Measurements from ENCODE around the gene TOLLIP.

TOLLIP gene

DNA sequence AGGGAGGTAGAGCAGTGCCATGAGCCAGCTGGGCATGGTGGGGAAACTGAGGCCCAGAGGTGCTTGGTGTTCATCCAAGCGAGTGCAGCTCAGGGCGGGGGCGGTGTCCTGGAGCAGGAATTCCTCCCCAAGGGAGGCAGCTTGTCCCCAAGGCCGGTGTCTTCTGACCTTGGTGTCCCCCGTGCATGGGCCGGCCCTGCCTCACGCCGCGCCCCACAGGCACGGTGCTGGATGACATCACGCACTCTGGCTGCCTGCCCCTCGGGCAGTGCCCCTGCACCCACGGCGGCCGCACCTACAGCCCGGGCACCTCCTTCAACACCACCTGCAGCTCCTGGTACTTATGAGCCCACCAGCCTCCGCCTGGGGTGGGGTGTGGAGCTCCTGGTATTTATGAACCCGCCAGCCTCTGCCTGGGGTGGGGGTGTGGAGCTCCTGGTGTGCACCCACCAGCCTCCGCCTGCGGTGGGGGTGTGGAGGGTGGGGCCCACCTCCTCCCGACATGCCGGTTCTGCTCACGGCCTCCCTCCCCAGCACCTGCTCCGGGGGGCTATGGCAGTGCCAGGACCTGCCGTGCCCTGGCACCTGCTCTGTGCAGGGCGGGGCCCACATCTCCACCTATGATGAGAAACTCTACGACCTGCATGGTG lies 79.8 kb downstream of the TOLLIP start:
- DNase-seq: no peak

DNA sequence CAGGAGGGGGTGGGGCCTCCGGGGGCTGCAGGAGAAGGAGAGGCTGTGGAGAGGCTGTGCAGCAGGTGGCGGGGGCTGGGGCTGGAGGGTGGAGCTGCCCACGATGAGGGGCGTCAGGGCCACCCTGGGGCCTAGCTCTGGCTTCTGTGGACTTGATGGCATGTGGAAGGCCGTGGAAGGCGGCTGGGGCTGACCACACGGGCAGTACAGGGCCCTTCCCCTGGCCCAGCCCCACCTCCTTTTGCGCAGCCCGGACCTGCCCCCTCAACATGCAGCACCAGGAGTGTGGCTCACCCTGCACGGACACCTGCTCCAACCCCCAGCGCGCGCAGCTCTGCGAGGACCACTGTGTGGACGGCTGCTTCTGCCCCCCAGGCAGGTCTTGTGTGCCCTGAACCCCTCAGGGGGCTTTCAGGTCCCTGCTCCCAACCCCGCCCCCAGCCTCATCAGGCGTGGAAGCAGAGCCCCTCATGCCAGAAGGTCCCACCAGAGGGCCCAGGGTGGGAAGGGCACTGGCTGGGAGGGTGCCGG lies 80.4 kb downstream of the TOLLIP start:
- DNase-seq: no peak

DNA sequence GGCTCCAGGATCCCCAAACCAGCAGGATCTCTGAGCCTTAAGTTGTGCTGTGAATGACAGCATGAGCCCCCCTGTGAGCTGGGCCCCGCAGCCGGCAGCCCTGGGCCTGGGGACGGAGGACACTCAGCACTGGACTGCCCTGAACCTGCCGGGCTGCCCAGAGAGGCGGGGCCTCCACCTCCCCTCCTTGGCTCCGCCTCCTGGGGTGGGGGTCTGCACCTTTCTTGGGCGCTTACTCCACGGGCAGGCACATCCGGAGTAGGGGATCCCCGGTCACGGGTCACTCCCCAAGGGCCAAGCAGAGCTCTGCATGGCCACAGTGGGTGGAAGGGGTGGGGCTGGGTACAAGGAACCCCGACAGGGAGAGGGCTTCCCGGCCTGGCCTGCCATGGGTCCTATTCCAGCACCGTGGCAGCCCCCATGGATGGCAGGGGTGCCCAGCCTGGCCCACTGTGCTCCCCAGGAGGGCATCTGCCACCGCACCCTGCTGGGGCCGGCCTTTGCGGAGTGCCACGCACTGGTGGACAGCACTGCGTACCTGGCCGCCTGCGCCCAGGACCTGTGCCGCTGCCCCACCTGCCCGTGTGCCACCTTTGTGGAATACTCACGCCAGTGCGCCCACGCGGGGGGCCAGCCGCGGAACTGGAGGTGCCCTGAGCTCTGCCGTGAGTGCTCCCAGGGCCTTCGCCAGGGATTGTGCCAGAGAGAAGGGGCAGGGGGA lies 81.2 kb downstream of the TOLLIP start:
- no peak for DNase-seq

DNA sequence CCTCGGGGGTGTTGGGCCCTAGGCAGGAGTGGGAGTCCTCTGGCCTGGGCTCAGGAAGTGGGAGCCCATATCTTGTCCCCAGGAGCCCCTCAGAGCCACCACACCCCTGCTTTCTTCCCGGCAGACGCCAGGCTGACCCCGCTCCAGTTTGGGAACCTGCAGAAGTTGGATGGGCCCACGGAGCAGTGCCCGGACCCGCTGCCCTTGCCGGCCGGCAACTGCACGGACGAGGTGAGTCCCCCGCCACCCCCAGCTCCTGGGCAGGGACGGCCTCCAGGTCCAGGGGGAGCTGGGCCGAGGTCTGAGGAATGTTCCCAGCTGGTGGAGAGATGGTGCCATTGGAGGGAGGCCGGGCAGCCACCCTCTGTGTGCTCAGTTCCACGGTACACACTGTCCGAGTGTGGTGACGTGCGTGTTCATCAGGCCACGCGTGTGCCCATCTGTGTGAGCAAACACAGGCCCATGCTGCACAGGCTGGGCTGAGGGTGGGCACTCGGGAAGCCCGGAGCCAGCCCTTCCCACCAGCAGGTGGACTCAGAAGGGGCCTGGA lies 81.8 kb downstream of the TOLLIP start:
- no peak for DNase-seq

DNA sequence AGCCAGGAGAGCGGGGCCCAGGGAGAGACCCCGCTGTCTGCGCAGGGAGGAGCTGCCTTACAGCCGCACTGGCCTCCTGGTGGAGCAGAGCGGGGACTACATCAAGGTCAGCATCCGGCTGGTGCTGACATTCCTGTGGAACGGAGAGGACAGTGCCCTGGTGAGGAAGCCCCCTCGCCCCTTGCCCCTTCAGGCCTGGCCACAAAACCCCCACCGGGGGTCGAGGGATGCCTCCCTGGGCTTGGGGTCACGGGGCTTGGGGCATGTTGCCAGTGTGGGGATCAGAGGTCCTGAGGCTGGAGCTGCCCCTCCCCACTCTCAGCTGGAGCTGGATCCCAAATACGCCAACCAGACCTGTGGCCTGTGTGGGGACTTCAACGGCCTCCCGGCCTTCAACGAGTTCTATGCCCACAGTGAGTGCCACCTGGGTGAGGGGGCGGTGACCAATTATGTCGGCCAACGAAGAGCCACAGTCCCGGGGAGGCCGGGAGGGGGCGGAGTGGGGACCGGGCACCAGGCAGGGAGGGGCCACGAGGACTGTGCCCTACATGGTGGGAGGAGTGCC lies 82.4 kb downstream of the TOLLIP start:
- no peak for DNase-seq

DNA sequence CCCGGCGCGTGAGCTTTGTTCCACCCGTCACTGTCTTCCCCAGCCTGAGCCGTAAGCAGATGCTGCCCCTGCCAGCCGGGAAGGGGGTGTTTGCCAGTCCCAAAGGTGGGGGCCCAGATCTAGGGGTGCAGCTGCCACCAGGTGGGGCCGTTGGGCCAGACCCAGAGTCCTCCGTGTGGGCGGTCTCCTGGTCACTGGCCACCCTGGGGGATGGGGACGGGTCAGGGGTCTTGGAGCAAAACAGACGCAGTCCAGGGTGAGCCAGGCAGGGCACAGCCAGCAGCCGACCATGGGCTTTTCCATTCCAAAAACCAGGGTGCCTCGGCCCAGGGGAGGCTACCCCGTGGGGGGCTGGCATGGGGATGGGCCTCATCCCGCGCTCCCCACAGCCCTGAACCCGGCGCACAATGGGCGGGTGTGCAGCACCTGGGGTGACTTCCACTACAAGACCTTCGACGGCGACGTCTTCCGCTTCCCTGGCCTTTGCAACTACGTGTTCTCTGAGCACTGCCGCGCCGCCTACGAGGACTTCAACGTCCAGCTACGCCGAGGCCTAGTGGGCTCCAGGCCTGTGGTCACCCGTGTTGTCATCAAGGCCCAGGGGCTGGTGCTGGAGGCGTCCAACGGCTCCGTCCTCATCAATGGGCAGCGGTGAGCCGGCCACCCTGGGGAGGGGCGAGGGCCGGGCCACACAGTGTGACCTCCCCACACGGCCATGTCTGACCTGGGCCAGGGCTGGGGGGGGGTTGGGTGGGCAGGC lies 83.0 kb downstream of the TOLLIP start:
- DNase-seq: no peak

DNA sequence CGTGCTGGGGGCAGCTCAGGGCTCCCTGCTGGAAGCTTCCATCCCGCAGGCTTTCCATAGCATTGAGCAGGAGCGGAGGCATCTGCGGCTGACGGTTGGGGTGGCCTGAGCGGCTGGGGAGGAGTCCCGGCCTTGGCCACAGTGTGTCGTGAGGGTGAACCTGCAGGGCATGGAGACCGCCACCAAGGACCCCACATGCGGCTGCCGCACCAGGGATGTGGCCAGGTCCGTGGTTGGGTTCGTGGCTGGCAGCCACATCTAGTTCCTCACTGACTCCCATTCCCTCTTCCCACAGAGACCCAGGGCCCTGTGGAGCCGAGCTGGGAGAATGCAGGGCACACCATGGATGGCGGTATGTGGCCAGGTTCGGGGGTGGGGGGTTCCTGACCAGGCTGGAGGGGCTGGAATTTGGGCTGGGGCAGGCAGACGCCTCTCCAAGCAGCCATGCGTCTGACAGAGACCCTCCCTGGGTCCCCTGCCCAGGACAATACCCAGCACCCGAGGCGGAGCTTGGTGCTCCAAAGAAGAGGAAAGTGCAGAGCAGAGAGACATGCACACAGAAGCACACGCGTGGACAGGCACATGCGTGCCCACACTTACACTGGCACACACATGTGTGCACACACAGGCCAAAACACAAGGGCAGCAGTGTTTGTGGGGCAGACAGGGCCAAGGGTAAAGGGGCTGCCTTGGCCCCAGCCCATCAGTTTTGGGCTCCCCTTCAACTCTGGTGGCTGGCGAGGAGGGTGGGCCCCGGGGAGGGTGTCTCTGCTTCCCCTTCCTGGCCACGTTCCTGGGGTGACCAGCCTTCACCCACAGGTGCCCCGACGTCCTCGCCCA lies 83.8 kb downstream of the TOLLIP start:
- no peak for DNase-seq

DNA sequence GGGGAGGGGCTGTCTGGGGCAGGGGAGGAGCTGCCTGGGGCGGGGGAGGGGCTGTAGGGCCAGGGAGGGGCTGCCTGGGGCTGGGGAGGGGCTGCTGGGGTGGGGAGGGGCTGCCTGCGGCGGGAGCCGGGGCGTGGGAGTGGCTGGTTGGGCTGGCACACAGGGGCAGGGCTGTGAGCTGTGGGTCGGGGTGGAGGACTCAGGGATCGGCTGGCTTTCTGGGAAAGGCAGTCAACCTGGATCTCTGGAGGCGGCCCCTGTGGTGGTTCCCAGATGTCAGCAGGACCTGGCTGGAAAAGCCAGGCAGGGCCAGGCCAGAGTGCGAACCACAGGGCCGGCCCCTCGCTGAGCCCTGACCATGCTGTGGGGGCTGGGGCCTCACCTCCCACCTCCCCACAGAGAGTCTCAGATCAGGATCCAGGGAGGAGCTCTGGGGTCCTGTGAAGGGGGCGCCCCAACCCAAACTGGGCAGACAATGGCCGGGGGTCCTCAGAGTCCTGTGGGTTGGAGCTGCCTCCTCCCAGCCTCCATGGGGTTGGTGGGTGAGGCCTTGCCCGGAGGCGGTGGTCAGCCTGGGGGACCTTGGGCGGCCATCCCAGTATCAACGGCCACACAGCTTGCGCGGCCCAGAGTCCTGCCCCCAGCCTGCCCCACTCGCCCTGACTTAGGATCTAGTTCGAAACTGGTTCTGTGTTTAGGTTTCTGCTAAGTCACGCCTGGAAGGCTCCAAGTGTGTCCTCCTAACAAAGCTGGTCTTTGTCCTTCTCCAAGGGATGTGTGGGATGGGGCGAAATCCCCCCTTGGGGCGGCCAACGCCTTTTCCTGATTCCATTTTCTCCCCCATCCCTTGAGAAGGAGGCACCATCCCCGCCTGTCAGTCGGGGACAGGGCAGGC lies 84.7 kb downstream of the TOLLIP start:
- DNase-seq: no peak

All from CD4-positive, alpha-beta T cell treated with Interleukin-4 for 4 hours (primary cell).